Prostate gland (tissue), 2 donors: ENCODE measurements around the gene FBXL17.

Source experiments
- CTCF ChIP-seq, 4 experiments: fragments of 200-600 bp in 2 of 4; fragments of 450-650 bp in 2 of 4; sonication (generic) in 2 of 4; IDR thresholded peaks; 1 replicate in 3 of 4; 2 replicates in 1 of 4; pipeline ENCODE4 v1.5.1; 2016 to 2019; ENCODE audit warnings: antibody characterized with exemption in 4 of 4, mild to moderate bottlenecking in 2 of 4, moderate library complexity in 2 of 4
- POLR2A ChIP-seq: fragments of 450-650 bp; IDR thresholded peaks from one replicate; pipeline ENCODE4 v1.6.1; 2016; ENCODE audit warnings: antibody characterized with exemption, mild to moderate bottlenecking
- POLR2AphosphoS5 ChIP-seq: sonication (generic); formaldehyde crosslinking; IDR thresholded peaks from one replicate; pipeline ENCODE4 v1.6.1; 2017; ENCODE audit warnings: antibody characterized with exemption

GRCh38 chr5:107917983-107918382 lies 463.9 kb downstream of the FBXL17 start:
- TF ChIP-seq POLR2AphosphoS5, result no peak
- TF ChIP-seq CTCF (IDR thresholded peaks at IDR 0.05), result no peak
- TF ChIP-seq POLR2A, result no peak
